Stimulated activated CD8-positive, alpha-beta memory T cell treated with anti-CD3 and anti-CD28 coated beads, Interleukin-7, amount 100 ng/mL, for 1 hour (primary cell): ENCODE results near the gene CNOT6.
"Not testable (repeated sequence)": the region's sequence is repeated elsewhere in the genome, so short reads cannot be mapped to it uniquely, and the experiment has no call there.

ENCODE experiments used
- DNase-seq, 2 donors: peaks; one replicate each; pipeline ENCODE4 v3.0.0-alpha.2; 2020; ENCODE audit warnings: low read depth in 2 of 2

Gene CNOT6

GRCh38 chr5:180471866-180472265, 22.3 kb upstream of the CNOT6 start:
- no peak for DNase-seq

DNA sequence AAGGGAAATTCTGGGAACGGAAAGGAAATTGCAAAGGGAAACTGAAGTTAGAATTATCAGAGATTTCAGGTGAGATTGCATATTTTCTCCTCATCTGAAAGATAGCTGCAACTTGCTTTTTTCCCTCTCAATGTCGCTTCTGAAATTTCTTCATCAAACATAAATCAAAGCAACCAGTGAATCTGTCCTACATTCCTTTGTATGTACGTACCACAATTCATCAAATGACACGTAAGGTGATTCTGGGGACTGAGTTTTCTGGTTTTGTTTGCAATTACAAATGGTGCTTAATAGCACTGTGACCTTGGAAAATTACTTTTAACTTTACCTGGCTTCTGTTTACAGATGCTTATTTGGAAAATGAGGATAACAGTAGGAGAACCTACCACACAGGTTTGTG, 21.9 kb upstream of the CNOT6 start:
- DNase-seq = no peak

- not testable (repeated sequence) for DNase-seq
Observed at GRCh38 chr5:180473386-180473785, 20.8 kb upstream of the CNOT6 start.

DNA sequence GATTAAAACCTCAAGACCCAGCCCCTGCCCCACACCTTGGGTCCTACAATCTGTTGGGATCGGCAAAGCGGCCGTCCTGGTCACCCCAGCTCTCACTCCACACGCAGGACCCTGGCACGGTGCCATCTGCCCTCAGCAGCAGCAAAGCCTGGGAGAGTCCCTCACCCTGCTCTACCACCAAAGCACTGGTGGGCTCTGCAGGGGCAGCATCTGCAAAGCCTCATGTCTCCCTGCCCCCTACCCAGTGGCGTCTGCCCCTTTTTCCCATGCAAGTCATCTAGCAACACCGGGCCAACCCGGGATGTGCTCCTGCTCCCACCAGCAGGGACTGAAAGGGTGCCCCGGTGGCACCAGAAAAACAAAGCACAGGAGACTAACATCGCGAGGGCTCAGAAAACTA, 19.6 kb upstream of the CNOT6 start:
- no peak for DNase-seq

DNA sequence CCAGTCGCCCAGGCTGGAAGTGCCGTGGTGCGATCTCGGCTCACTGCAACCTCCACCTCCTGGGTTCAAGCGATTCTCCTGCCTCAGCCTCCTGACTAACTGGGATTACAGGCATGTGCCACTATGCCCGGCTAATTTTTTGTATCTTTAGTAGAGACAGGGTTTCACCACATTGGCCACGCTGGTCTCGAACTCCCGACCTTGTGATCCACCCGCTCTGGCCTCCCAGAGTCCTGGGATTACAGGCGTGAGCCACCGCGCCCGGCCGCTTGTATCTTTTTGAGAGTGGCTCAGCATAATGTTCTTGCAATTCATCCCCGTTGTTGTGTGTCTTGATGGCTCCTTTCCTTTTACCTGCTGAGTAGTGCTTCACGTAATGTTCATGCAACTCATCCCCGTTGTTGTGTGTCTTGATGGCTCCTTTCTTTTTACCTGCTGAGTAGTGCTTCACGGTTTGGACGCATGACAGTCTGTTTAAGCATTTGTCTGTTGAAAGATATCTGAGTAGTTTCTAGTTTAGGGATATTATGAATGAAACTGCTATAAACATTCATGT, 18.1 kb upstream of the CNOT6 start:
- not testable (repeated sequence) for DNase-seq

GRCh38 chr5:180484813-180485212, 9.4 kb upstream of the CNOT6 start:
- no peak for DNase-seq

DNA sequence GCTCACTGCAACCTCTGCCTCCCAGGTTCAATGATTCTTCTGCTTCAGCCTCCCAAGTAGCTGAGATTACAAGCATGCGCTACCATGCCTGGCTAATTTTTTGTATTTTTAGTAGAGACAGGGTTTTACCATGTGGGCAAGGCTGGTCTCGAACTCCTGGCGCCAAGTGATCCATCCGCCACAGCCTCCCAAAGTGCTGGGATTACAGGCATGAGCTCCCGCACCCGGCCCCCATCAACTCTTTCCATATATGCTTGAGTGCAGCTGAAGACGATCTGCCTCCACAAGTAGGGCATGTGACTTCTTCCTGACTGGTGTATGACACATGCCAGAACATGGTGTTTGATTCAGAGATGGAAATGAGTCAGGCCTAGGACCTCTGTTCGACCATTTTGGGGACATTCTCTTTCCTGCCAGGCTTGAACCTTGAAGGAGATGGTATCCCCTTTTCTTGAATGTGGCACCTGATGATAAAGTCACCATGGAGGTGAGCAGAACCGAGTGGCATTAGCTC, 7.5 kb upstream of the CNOT6 start:
- DNase-seq = no peak

DNA sequence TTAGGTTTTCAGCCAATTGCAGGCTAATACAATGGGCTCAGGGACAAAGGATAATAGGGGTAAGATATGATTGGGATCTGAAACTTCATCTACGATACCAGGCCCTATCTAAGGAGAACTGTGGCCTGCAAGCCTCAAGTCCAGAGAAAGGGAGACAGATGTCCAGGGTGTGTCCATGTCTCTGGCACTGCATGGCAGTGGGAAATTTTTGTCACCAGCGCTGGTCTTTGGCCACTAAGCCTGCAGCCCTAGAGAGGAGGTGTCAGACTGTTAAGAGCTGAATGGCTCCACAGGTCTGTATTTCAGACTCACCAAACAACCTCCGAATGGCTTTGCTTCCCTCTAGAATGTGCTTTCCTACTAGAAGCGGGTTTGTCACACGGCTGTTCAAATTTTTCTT, 6.6 kb upstream of the CNOT6 start:
- no peak for DNase-seq

DNA sequence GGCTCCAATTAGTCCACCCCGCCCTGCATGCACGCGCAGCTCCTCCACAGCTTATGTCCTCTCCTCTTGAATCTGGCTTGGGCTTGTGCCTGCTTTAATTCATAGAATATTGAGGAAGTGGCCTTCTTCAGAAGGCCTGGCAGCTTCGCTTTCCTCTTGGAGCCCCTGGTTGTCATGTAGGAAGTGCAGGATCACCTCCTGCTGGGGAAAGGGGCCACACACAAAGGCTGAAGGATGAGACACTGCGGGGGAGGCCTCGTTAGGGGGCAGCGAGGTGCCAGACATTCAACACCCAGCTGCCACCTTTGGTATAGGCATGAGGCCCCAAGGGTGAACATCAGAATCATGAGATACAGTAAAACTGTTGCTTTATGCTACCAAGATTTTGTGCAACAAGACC, 2.7 kb upstream of the CNOT6 start:
- no peak for DNase-seq

- DNase-seq = no peak
Observed at GRCh38 chr5:180492226-180492903, 1.8 kb upstream of the CNOT6 start.

DNA sequence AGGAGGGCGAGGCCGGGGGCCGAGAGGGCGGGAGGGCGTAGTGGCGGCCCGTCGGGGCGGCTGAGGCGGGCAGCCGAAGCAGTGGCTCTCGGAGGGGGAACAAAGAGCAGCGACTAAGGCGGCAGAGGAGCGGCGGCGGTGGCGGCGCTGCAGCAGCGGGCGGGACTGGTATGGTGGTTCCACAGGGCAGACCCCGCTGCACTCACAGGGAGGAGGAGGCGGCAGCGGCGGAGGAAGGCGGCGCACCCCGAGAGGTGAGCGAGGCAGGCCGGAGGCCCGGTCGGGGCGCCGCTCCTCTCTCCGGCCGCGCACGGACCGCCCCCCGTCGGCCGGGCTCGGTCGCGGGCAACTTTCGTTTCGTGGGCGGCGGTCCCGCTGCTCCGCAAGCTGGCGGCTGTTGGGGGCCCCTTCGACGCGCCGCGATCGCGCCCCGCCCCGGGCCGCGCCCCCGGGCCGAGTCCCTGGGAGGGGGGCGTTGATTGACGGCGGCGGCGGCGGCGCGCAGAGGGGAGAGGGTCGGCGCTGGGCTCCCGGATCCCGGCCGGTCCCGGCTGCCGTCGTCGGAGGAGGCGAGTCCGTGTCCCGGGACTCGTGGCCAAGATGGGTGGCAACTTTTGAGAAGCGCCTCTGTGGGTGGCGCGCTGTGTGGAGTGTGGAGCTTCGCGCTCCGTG, 467 bp downstream of the CNOT6 start:
- DNase-seq = no peak

DNA sequence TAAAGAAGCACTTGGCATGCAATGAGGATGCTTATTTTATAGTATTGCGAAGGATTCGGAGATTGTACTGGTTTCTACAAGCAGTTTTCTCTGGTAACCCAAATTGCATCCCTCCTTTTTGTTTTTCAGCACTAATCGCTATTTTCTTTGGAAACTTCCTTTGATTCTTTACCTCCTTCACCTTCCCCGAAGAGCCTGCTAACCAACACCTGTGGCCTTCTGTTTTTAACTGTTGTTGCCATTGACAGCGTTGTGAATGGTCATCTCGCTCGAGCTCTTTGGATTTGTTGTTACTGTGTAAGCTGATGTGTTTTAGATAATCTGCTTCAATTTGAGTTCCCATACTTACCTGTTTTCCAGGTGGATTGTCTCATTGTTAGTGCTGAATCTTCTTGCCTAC, 1.1 kb downstream of the CNOT6 start:
- DNase-seq = no peak

DNA sequence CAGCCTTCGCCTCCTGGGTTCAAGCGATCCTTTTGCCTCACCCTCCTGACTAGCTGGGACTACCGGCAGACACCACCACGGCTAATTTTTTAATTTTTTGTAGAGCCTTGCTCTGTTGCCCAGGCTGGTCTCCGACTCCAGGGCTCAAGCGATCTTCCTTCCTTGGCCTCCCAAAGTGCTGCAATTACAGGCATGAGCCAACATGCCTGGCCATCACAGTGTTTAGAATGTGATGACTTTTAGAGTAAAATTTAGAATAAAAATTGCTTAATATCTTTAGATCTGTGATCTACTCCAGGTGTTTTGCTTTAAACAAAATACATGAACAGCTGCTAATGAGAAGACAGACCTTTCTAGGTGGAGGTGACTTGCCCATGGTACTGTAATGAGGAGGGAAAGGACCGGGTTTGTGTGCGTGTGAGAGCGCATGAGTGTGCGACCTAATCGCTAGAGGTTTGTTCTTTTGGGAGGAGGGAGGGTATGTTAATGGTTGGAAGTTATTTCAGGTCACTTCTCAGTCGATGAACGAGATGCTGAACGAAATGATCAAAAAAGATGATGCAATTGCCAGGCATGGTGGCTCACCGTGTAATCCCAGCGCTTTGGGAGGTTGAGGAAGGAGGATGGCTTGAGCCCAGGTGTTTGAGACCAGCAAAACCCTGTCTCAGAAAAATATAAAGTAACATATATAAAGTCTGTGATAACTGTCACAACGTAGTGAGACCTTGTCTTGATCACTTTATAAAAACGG, 2.0 kb downstream of the CNOT6 start:
- no peak for DNase-seq

DNA sequence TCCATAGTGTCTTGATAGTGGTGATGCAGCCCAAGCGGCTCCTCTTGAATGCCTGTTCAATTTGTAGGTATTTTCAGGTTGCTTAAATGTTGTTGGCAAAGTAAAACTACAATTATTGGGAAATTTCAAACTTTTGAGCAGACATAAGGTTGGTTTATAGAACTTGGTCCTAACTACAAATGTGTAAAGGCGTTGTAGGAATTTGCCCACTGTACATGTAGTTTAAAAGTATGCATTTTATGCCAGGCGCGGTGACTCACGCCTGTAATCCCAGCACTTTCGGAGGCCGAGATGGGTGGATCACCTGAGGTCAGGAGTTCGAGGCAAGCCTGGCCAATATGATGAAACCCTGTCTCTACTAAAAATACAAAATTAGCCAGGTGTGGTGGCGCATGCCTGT, 2.6 kb downstream of the CNOT6 start:
- DNase-seq = not testable (repeated sequence)

GRCh38 chr5:180497865-180498264, 3.7 kb downstream of the CNOT6 start:
- not testable (repeated sequence) for DNase-seq

- no peak for DNase-seq
Observed at GRCh38 chr5:180498378-180498777, 4.2 kb downstream of the CNOT6 start.

DNA sequence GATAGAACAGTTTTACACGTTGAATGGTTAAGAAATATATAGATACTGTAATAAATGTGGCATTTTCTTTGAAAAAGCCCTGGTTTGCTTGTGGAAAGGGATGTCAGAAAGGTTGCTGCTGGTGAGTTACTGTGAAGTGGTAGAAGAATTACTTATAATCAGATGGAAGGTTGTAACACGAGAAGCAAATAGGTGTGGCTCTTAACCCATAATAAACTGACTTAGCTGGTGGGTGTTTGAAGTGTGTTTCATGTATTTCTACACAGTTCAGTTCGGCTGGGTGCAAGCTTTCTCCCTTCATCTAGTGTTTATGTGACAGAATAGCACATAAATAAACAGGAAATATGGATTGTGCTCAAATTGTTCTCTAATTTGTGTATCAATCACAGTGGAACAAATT, 5.5 kb downstream of the CNOT6 start:
- DNase-seq = no peak

GRCh38 chr5:180500300-180500699, 6.1 kb downstream of the CNOT6 start:
- DNase-seq = not testable (repeated sequence)

DNA sequence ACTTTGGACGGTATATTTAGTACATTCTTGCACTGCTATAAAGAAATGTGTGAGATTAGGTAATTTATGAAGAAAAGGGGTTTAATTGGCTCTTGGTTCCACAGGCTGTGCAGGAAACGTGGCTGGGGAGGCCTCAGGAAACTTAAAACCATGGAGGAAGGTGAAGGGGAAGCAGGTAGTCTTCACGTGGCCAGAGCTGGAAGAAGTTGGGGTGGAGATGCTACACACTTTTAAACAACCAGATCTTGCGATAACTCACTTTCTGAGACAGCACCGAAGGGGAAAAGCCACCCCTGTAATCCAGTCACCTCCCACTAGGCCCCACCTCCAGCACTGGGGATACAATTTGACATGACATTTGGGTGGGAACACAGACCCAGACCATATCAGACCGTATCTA, 13.5 kb downstream of the CNOT6 start:
- DNase-seq = no peak

- no peak for DNase-seq
Observed at GRCh38 chr5:180515294-180515693, 21.1 kb downstream of the CNOT6 start.

DNA sequence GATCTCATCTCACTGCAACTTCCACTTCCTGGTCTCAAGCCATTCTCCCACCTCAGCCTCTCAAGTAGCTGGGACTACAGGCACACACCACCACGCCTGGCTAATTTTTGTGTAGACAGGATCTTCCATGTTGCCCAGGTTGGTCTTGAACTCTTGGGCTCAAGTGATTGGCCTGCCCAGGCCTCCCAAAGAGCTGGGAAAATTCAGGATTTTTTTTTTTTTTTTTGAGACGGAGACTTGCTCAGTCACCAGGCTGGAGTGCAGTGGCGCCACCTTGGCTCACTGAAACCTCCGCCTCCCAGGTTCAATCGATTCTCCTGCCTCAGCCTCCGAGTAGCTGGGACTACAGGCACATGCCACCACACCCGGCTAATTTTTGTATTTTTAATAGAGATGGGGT, 21.8 kb downstream of the CNOT6 start:
- not testable (repeated sequence) for DNase-seq

GRCh38 chr5:180516440-180516839, 22.3 kb downstream of the CNOT6 start:
- DNase-seq = no peak
